HG03039 (cell line): Measurements from ENCODE around the gene LCN10.
"Not testable (repeated sequence)": the region's sequence is repeated elsewhere in the genome, so short reads cannot be mapped to it uniquely, and the experiment has no call there.

ENCODE experiments used
- ATAC-seq: cut with Tn5 transposase; IDR thresholded peaks from one replicate; pipeline ENCODE4 v1.9.1; 2021; ENCODE audit warnings: mild to moderate bottlenecking, moderate library complexity; ENCODE audit not compliant: unreplicated experiment

Gene LCN10

DNA sequence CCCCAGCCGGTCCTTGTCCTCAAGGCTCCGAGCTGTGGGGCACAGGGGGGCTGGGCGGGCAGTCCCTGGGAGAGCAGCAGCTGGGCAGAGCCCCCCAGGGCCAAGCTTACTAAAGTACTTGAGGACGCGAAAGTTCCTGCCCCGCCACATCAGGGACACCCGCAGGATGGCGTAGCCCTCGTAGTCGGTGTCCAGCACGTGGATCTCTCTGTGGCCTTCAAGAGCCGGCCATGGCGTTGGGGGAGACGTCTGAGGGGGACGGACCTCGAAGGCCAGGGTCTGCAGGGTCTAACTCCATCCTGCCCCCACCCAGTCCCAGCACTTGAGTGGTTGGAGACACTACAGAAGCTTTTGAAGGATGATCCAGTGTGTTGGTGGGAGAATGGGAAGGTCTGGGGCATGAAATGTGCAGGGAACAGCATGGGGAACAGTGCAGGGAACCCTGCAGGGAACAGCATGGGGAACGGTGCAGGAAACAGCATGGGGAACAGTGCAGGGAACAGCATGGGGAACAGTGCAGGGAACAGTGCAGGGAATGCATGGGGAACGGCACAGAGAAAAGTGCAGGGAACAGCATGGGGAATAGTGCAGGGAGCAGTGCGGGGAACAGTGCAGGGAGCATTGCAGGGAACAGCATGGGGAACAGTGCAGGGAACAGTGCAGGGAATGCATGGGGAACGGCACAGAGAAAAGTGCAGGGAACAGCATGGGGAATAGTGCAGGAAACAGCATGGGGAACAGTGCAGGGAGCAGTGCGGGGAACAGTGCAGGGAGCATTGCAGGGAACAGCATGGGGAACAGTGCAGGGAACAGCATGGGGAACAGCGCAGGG is 12.8 kb upstream of the LCN10 start:
- not testable (repeated sequence) for ATAC-seq

DNA sequence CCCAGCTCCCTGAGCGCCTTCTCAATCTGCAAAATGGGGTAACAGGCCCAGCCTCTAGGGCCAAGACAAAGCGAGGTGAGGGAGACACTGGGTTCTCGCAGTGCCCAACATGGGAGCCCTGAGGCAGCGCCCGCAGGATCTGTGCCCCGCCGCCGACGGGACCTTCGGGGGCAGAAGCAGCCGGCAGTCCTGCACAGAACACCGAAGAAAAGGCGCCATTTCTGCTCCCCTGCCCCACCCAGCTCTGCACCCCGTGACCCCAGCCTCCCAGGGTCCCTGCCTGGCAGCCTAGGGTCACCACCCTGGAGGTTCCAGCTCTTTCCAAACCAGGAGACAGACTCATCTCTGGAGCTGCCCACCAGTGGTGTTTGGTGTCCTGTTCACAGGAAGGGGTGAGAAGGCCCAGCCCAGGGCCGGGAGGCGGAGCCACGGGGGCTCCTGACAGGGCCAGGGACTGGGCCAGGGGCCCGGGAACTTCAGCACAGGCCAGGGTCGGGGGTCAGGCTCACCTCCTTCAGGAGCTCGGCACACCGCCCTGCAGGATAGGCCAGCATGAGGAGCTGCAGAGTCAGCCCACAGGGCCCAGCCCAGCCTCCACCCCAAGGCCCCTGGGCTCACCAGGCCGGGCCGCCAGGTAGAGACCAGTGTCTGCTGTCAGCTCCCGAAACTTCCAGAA is 12.0 kb upstream of the LCN10 start:
- no peak for ATAC-seq

DNA sequence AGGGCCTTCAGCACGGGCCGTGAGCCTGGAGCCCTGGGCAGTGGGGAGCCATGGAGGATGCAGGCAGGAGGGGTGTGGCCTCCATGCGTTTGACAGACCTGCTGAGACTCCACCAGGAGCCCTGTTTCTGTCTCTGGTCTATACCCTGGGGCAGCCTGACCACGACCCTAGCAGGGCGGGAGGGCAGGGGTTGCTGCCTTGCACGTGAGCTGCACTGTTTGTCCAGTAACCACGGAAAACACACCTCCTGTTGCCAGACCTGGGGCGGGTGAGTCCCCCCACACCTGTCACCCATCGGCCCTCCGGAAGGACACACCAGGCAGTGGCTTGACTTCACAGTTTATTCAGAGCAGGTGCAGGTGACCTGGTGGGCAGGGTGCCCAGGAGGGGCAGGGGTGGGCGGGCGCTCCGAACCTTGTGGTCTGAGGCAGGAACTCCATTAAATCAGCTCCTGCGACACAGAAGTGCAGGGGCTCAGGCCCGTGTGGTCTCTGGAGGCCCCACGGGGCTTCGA is 11.4 kb upstream of the LCN10 start:
- ATAC-seq, result no peak

DNA sequence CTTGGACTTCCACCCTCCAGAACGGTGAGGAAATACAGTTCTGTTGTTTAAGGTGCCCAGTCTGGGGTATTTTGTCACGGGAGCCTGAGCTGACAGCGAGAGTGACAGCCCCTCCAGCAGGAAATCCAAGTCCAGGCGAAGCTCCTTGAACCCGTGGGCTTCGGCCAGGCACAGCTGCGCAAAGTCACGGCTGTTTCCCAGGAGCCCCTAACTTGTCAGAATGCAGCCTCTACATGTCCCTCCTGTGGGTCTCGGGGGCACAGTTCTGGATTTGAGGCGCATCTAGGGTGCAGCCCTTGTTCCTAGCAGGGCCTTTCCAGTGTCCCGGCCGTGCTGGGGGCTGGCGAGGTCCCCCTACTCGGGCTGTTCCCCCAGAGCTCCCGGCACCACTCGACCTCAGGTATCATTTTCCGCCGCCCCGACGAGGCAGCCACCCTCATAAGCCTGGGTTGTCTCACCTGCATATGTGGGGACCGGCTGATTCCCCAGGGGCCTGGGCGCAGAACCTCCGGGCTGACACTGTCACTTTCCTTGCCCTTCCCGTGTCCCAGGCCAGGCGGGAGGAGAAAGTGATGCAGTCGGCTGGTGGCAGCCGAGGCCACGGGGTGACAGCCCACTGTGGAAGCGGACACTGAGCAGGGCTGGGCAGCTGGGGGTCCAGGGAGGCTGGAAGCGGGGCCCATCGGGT is 10.8 kb upstream of the LCN10 start:
- no peak for ATAC-seq

DNA sequence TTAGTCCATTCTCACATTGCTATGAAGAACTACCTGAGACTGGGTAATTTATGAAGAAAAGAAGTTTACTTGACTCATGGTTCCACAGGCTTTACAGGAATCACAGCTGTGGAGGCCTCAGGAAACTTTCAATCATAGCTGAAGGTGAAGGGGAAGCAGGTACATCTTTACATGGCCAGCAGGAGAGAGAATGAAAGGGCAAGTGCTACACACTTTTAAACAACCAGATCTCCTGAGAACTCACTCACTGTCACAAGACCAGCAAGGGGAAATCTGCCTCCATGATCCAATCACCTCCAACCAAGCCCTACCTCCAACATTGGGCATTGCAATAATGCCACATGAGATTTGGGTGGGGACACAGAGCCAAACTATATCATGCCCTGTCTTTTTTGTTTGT is 9.1 kb upstream of the LCN10 start:
- ATAC-seq, result no peak

DNA sequence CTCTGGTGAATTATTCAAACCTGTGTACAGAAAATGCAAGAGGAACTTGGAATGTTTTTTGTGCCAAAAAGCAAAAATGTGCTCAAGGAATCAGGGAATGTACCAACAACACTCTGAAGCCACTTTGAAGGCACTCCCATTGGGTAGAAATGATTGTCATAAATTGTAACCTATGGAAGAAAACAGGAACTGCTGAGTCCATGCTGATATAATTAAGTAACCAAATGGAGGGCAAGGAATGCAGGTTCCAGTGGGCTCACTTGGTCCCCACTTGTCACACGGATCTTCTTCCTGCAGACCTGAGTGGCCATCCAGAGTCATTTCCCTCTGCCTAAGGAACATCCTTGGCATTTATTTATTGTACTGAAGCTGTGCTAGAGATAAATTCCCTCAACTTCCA is 8.5 kb upstream of the LCN10 start:
- ATAC-seq, result no peak

DNA sequence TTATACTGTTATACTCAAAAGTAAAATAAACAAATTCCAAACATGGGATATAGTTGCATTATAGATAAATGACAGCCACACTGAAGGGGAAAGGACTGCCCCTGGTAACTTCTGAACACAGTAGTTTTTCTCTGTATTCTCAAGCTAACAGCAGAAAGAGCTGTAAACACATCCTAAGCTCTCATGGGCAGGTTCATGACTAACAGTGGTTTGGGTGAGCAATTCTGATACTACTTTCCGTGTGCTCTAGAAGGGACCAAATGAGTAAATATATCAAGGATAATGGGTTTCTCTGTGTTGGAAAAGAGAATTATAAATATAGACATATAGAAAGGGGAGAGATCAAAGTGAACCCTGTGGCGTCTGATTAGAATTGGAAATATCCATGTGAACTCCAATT is 7.8 kb upstream of the LCN10 start:
- ATAC-seq, result no peak

DNA sequence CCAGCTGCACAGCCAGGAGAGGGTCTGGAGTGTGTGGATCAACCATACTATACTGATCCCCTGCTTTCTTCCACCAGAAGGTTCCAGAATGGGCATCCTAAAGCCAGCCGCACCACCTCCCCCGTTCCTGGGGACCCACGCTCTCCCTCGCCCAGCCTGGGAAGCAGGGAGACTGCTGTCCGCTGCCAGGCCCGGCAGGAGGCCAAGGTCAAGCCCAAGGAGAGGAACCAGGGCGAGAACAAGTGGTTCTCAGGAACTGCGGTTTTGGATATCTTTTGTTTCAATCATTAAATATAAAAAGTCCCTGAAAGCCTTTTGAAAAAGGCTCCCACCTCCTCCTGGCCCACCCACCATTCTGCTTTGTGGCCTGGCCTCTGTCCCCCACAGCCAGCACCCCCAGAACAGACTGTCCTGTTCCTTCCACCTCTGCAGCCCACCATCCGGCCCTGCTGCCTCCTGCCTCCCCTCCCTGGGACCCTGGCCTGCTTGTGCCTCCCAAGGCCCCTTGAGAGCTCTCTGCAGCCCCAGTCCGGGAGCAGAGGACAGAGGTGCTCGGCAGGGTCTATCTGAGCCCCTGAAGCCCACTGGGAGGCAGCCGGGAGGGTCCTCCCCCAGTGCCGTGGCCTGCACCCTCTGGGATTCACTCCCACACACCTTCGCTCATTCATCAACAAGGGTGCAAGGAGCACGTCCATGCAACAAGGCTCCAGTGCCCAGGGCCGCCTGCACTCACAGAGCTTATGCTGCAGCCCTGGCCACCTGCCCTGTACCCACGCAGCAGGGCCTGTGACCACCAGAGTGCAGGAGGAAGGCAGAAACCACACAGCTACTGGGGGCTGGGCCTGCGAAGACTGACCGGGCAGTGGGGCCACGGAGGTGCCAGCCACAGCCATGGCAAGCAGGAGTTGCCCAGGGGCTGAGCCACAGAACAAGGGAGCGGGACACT is 6.2 kb upstream of the LCN10 start:
- ATAC-seq, result no peak

DNA sequence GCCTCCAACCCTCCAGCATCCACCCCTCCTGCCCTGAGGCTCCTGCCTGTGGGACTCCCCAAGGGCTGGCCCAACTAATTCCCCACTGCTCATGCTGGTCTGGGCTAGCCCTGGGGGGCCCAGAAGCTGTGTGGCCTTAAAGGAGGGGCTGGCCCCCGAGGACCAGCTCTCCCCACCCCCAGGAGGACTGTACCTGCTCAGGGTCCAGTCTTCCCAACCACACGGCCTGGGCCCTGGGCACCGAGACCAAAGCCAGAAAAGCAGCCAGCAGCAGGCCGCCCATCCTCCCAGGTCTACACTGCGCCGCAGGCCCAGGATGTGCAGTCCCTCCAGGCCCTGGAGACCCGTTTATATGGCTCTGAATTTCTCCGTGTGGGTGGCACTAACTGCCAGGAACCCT is 5.5 kb upstream of the LCN10 start, which contains the start of gene LCN6:
LCN6 (minus strand) TSS at position 325 of the 400 bp plus-strand sequence; CDS start at position 283, 42 bp downstream.
- no peak for ATAC-seq

DNA sequence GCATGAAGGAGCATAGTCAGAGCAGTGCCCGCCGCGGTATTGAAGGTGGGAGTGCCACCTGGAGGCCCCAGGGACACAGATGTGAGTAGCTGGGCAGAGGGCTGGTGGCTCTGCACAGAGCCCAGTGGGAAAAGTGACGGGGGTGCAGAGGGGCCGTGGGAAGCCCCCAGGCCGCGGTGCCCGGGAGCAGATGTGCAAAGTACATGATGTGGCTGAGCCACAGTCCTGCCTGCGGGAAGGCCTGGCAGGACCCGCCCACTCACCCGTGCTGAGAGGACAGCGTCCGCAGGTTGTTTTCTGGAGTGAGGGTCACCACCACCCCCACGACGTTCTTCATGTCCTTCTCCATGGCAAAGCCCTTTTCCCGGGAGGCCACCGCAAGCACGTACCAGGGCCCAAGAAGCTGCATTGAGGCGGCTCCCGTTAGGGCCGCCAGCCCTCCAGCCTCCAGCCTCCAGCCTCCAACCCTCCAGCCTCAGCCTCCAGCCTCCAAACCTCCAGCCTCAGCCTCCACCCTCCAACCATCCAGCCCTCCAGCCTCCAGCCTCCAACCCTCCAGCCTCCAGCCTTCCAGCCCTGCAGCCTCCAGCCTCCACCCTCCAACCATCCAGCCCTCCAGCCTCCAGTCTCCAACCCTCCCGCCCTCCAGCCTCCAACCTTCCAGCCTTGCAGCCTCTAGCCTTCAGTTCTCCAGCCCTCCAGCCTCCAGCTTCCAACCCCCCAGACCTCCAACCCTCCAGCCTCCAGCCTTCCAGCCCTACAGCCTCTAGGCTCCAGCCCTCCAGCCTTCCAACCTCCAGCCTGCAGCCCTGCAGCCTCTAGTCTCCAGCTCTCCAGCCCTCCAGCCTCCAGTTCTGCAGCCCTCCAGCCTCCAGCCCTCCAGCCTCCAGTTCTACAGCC is 4.7 kb upstream of the LCN10 start:
- no peak for ATAC-seq

DNA sequence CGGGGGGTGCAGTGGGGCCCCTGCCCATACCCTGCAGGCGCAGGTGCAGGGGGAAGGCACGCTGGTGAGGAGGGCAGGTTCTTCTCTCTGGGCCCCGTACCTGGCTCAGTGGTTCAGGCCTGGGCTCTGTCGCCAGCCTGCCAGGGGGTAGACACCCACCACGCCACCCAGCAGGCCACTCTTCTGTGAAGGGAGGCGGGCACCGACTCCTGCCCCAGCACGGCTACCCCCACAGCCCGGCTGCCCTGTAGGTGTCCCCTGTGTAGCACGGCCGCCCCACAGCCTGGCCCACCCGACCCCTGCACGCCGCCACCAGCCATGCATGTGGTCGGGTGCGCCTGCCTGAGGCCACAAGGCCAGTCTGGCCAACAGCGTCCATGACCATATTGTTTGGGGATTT is 3.9 kb upstream of the LCN10 start:
- ATAC-seq, result no peak

DNA sequence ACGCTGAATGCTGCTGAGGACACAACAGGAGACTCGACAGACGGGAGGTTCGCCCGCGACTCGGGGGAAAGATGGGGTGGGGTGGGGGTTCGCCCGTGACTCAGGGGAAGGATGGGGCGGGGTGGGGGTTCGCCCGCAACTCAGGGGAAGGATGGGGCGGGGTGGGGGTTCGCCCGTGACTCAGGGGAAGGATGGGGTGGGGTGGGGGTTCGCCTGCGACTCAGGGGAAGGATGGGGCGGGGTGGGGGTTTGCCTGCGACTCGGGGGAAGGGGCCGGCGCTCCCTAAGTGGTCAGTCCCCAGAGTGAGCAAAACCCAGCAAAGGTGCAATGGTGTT is 3.4 kb upstream of the LCN10 start:
- no peak for ATAC-seq

DNA sequence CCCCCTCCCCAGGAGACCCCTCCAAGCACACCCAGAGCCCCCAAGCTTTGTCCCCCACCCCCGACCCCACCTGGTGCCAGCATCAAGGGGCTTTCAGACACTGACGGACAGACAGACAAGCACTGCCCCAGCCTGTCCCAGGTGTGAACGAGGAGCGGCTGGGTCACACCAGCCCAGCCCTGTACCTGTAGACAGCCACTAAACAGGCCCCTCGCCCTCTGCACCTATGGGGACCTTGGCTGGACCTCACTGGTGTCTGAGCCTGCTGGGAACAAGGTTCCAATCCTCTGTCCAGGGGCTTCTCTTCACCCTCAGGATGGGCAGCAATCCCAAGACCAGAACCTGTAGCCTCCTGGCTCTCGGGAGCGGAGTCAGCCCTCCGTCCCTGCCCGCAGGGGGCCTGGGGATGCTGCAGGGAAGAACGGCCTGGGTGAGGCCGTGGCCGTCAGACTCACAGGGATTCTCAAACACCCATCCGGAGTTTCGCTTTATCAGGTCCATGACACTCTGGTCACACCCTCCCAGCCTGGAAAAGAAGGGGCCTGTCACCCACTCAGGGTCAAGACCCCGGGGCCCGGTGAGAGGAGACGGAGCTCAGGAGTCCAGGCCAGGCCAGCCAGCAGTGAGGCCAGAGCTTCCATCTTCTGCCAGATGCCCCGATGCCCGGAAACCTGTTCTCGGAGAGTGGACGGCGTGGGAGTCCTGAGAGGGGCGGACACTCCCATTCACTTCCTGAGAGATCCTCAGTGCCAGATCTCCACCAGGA is 2.8 kb upstream of the LCN10 start:
- ATAC-seq, result no peak

DNA sequence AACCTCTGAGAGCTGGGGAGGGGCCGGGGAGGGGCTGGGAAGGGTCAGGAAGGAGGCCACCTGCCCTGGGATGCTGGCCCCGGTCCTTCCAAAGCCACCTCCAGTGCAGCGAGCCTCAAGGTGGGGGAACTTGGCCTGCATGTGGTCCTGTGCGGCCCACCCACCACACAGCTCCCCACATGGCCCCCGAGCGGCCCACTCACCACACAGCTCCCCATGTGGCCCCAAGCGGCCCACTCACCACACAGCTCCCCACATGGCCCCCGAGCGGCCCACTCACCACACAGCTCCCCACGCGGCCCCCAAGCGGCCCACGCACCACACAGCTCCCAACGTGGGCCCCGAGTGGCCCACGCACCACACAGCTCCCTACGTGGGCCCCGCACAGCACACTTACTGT is 2.0 kb upstream of the LCN10 start:
- ATAC-seq, result no peak

DNA sequence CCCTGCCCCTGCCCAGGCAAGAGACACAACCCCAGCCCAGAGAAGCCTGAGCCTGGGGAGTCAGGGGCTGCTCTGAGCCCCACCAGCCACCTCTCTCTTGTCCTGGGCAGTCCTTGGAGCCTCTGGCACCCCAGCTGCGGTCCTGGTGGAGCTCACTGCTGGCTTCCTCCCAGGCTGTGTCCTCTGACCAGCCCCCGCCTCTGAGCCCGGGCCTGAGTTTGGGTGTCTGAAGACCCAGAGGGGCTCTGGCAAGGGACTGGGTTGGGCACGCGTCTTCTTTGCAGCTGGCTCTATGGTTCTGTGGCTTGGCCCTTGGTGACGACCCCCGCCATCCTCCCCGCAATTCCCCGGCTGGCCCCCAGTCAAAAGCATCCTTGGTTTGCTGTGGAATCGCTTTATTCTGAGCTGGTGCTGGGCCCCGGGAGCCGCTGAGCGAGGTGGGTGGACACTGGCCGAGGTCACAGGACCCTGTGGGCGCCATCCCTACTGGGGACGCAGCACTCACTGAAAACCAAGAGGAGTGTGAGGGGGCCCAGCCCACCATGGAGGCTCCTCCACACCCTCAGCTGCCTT is 985 bp upstream of the LCN10 start:
- no peak for ATAC-seq

DNA sequence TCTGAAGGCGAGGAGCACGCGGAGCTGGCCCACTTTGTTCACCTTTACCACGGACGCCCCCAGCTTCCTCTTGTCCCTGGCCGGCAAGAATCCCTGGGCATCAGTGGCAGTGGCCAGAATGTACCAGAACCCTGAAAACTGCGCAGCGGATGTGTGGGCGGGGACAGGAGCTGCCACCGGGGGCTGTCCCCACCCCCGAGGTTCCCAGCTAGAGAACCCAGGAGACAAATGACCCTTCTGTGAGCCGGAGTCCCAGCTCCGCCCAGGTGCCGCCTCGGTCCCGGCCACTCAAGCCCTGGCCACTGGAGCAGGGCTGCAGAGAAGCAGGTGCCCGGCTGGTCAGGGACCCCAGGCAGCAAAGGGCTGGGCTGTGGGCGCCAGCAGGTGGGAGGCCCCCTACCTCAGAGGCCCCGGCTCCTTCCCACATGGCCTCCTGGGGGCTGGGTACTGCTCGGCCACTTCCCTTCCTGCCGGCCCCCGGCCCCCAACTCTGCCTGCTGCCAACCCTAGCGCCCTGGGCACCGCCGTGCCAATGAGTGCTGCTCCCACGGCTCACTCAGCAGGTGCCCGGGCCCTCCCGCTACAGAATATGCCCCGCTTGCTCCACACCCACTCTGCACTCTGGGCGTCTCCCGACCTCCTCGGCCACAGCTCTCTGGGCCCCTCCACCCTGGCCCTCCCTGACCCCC is 713 bp downstream of the LCN10 start:
- no peak for ATAC-seq

DNA sequence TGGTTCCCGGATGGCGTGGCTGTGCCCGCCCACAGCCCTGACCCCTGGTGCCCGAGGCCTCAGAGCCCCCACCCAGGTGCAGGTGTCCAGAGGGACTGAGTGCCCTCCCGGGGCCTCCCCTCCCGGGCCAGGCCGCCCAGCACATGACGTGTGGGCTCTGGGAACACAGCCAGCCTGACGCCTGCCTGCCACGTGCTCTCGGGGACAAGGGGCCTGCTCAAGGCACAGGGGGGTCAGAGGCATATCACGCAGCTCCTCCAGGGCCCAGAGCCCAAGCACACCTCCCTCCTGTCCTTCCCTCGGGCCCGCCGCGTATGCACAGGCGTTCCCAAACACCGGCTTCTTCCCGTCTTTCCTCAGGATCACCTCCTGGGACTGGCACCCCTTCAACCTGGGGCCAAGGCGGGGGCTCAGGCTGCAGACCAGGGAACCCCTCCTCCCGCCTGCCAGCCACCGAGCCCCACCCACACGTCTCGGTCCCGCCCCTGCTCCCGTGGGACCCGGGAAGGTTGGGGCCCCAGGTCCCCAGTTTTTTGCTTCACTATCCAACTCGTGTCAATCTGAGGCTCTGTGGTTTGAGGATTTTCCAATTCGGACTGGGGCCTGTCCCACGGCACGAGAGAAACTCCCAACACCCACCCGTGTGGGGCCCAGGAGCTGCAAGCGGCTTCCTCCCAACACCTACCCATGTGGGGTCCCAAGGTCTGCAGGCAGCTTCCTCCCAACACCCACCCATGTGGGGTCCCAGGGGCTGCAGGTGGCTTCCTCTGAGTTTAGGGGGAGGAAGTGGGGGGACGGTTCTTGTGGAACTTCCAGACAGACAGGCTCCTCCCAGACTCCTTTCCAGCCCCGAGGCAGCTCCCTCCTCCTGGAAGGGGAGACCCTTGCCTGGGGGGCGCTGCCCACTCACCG is 1.5 kb downstream of the LCN10 start:
- no peak for ATAC-seq
